T-helper 2 cell (primary cell): ENCODE measurements around the gene TCEA2.
"Not testable (repeated sequence)": the region's sequence is repeated elsewhere in the genome, so short reads cannot be mapped to it uniquely, and the experiment has no call there.

Experiments used
- DNase-seq, 5 experiments: peaks; one replicate each; pipeline versions ENCODE4 v3.0.0 to v3.0.0-alpha.2; 2012 to 2022

Gene TCEA2

DNA sequence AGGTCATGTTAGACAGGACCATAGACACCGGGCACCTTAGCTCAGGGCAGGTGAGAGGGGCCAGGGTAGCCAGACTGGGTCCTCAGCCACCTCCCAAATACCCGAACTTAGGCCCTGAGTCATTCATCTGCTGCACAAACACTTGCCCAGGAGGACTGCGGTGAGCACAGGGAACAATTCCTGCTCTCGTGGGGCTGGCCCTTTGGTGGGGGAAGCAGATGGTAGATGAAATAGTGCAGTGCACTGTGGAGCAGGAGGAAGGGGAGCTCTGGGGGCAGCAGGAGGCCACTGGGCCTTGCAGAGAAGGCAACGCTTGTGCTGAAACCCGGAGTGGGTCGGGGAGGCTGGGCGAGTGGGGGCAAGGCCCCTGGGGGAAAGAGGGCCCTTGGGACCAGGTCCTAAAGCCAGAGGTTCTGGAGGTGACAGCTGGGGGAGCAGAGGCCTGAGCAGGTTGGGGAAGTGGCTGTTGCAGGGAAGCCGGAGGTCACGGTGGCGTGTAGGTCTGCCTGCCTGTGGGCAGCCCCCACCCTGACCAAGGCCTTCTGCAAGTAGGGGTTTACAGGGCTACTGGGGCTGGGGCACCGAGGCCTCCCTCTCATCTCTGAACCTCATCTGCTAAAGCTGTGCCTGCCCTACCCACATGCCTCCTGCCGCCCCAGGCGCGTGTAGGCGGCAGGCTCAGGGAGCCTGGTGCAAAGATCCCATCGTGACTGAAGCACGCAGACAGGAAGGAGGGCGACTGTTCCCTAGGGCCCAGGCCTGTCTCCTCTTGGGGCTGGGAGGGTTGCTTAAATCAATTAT lies 49.0 kb downstream of the TCEA2 start:
- no peak for DNase-seq

DNA sequence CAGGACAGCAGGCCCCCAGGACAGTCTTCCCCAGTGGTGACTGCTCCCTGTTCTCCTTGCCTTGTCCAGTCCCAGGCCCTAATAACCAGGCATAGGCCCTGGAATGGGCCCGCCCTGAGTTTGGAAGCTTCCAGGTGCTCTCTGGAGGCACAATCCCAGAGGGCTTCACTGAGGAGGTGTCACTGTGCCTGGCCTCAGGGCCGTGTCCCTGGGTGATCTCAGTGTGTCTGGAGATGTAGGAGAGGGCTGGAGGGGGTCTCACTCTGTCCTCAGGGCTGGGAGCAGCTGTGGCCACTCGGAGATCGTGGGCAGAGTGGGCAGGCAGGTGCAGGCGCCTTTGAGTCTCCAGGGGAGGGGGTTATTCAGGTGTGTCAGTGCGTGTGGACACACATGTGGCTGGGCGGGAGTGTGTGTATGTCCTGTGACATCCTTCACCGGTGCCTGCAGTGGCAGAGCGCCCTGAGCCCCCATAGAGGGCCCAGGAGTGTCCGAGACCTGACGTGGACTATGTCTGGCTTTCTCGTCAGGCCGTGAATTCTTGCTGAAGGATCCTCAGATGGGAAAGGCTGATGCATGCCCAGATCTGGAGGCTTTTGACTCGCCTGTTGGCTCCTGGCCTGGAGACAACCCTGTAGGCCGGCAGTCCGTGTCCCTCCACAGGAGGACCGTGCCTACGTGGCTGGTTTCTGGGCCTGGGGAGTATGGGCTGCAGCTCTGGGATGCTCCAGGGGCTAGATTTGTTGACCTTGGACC lies 49.9 kb downstream of the TCEA2 start:
- DNase-seq, result no peak

DNA sequence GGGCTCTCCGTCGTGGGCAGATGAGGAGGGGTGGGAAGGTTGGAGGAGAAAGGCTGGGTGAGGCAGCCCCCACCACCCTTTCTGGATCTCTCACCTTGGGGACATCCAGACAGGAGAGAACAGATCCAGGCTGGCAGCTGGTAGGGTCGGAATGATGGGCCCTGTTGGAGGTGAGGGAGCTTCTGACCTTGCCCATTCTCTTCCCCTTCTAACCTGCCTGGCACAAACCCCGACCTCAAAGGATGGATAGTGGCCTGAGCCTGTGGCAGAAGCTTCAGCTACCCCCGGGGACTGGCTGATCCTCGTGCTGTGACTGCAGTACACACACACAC lies 50.4 kb downstream of the TCEA2 start:
- no peak for DNase-seq

DNA sequence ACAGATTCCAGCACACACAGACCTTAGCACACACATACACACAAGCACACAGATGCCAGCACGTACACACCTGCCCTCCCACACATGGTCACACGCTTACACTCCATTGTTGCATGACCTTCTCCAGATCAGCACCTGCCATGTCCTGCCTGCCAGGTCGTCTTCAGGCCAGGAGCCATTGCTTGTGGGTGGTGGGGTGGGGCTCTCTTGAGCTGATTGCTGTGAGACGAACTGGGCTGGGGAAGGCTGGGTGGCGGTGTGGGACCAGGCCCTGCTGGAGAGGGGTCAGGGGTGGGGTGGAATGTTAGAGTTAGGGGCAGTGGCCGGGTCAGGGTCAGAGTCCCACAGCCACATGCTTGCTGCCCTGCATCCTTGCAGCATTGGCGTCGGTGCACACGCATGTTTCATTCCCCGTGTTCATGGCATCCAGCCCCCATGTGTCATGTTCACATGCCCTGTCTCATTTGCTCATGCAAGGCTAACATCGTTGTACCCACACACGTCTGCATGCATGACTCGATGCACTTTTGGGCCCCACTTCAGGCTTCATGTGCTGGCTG lies 50.9 kb downstream of the TCEA2 start:
- no peak for DNase-seq

DNA sequence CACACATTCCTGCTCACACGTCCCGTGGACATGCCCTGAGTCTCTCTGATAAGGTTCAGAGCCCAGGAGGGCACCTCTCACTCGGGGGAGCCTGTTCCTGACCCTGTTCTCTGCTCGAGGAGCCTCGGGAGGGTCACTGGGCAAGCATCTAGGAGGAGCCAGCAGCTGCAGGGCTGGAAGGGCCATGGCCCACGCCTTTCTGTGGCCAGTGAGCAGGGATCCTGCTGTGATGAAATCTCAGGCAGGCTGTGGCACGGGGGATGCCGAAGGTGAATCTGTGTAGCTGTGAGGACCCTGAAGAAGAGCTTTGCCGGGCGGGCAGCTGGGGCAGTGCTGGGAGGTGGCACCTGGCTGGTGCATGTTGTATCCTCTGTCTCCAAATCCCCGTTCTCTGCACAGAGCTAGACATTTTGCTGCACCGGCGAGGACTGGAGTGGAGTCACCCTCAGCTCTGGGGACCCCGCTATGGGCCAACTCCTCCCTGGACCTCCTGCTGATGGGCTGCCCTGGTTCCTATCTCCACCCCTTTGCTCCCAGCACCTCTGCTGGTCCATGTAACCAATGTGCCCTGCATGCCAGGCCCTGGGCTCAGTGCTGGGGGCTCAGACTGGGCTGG lies 51.5 kb downstream of the TCEA2 start:
- DNase-seq, result no peak

DNA sequence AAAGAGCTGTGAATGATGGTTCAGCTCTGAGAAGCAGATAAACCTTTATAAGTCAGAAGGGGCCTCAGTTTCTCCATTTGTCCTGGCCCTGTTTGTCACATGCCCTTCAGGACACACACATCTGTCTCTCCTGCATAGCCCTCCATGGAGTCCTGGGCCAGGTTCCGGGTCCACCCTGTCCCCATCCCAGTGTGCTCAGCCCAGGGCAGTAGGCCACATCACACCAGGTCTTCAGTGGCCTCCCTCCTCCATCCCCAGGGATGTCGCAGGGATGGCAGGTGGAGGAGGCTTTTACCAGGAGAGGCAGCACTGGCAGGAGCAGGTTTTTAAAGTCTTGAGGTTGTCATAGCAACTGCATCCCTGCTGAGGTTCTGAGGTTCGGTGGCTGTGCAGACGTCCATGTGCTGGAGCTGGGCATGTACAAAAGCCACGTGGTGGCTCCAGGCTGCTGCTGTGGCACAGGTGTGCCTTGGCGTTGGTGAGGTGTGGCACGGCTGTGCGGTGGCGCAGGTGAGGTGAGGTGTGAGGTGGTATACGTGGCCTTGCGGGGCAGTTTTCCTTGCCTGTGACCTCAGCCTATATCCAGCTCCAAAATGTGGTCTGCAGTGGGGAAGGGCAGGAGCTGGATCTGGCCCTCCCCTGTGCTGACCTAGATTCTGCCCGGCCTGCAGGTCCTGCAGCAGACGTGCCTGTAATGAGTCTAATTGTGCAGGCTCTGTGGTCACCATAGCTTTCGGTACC lies 52.3 kb downstream of the TCEA2 start:
- DNase-seq, result no peak

DNA sequence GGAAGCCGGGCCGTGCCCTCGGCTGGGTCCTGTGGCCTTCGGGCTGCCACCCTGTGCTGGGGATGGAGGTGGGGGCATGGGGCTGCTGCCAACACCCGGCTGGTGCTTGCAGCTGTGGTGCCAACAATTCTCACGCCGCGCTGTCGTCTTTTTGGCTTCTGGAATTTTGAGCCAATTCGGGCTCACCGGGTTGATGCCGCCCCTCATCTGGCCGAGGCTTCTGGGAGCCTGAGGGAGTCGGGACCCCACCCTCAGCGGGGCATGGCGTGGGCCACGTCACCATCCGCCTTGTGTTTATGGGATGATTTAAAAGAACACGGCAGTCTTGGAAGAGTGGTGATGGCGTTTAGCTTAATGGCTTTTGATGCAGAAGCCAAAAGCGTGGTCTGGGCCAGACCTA lies 53.0 kb downstream of the TCEA2 start:
- no peak for DNase-seq

DNA sequence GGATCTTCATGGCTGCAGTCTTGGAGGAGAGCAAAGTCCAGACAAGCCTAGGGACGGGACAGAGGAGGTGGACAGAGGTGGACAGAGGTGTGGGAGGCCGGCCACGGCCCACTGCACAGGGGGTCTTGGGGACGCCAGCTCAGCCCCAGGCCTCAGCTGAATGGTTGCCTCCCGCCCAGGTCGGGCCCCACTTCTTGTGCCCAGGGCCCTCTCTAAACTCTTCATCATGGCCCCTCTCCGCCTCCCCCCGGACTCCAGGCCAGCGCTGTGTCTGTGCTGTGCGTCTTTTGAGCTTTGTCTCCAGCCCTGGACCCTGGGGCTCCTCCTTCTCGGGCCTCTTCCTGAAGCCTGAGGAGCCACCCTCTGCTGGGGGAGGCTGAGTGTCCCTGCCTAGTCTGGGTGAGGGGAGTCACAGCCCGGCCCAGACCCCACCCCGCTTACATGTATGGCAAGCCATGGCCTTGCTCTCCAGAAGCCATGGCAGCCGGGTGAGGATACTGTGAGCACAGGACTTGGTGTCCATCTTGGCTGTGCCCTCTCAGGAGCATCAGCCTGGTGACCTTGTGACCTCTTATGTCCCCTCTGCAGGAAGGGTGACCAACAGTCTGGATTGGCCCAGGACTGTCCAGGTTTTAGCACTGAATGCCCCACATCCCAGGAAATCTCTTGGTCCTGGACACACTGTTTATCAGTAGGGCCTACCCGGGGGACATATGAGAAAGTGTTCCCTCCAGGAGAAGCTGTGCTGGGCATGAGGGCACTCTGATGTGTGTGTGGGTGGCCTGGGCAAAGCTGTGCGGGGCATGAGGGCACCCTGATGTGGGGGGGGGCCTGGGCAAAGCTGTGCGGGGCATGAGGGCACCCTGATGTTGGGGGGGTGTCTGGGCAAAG lies 53.8 kb downstream of the TCEA2 start:
- DNase-seq, result no peak

DNA sequence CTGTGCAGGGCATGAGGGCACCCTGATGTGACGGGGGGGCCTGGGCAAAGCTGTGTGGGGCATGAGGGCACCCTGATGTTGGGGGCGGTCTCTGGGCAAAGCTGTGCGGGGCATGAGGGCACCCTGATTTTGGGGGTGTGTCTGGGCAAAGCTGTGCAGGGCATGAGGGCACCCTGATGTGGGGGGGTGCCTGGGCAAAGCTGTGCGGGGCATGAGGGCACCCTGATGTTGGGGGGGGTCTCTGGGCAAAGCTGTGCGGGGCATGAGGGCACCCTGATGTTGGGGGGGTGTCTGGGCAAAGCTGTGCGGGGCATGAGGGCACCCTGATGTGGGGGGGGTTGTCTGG lies 54.4 kb downstream of the TCEA2 start:
- not testable (repeated sequence) for DNase-seq

DNA sequence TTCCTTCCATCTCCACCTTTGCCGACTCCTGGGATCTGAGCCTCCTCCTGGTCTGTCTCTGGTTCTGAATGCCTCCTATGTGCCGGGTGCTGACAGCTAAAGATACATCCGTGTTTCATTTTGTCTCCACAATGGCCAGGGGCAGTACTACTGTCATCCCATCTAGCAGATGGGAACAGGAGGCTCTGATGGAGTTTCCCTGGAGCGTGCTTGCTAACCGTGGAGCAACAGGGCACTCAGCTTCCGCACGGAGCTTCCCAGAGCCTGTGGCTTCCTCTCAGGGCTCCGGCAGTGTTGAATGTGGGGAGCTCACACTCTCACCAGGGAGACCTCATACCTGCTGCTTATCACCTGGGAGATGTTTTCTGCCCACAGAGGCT lies 56.3 kb downstream of the TCEA2 start:
- DNase-seq, result no peak

DNA sequence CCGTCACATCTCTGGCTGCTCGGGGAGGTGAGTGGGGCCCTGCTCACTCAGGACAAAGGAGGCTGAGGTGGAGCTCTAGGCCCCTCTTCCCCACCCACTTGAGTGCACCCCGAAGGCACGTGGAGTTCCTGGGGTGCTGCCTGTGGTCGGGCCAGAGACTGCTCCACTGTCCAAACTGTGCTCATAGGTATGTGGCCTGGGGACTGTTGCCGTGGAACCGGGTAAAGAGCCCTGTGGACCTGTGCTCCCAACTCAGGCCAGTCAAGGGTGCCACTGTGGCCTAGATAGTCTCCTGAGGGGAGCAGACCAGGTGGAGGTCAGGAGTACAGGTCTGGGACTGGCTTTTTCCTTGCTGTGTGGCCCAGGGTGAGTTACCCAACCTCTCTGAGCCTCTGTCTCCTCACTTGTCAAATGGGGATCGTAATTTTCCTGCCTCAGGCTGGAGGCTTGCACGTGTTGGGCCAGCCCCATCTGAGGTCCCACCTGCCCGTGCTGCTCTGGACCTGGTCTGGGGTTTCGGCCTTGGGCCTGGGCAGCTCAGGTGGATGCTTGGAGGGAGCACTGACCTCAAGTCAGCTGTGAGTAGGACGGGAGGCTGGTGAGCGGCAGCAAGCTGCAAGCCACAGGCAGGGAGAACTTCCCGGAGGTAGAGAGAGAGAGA lies 56.8 kb downstream of the TCEA2 start:
- no peak for DNase-seq

DNA sequence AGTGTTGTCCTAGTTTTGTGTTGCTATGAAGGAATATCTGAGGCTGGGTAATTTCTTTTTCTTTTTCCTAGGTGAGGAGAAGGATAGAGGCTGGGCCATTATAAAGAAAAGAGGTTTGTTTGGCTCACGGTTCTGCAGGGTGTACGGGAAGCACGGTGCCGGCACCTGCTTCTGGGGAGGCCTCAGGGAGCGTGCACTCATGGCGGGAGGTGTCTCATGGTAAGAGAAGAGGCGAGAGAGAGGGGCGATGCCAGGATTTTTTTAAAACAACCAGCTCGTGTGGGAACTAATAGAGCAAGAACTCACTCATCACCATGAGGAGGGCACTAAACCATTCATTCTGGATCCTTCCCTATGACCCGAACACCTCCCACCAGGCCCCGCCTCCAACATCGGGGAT lies 58.6 kb downstream of the TCEA2 start:
- no peak for DNase-seq
